IMR-90 (cell line): ENCODE measurements around the gene PRKCG. TPM values are rescaled to one million over a fixed set of nuclear protein-coding genes. Genes with fewer than 3 reads are reported as not detected.

ENCODE experiments used
- ATAC-seq: fragments of 200-7000 bp; cut with Tn5 transposase; 2 replicates; pipeline ENCODE4 v1.9.1; 2020; ENCODE audit warnings: low read depth, mild to moderate bottlenecking, moderate library complexity
- BruUV-seq: library from RNA; stranded (reverse); fragments of 400-500 nt; replicated peaks from 2 replicates; lab custom pipeline; 2021; lab: Mats Ljungman, UMichigan
- CTCF ChIA-PET: fragments of 300-600 bp; formaldehyde crosslinking; extraction: SDS; loops from one replicate; lab custom pipeline; 2021; ENCODE audit warnings: antibody characterized with exemption; lab: Yijun Ruan, JAX
- POLR2A ChIA-PET: fragments of 300-600 bp; sonication (Branson Sonifier 250); formaldehyde crosslinking; loops from one replicate; lab custom pipeline; 2022; ENCODE audit warnings: antibody characterized with exemption; ENCODE audit not compliant: unreplicated experiment; lab: Charles Lee
- DNase-seq: peaks from one replicate; pipeline ENCODE4 v3.0.0; 2013
- H2AFZ ChIP-seq: replicated peaks from 2 replicates; pipeline ENCODE3; 2013; ENCODE audit warnings: low read length, mild to moderate bottlenecking; ENCODE audit not compliant: poor library complexity
- H2AK5ac ChIP-seq: 2 replicates; pipeline ENCODE4 v1.6.1; 2013; ENCODE audit warnings: low read depth, low read length, inconsistent platforms
- H2AK9ac ChIP-seq: replicated peaks from 2 replicates; pipeline ENCODE3; 2013; ENCODE audit warnings: mild to moderate bottlenecking, low read depth, low read length, moderate library complexity; ENCODE audit not compliant: poor library complexity
- H2BK120ac ChIP-seq: 2 replicates; pipeline ENCODE4 v1.6.1; 2013; ENCODE audit warnings: low read depth, low read length, inconsistent platforms
- H2BK15ac ChIP-seq: 3 replicates; pipeline ENCODE4 v1.6.1; 2013; ENCODE audit warnings: low read depth, low read length, inconsistent platforms
- H2BK20ac ChIP-seq: 2 replicates; pipeline ENCODE4 v1.6.1; 2013; ENCODE audit warnings: low read depth, mild to moderate bottlenecking, inconsistent platforms, low read length, moderate library complexity
- H2BK5ac ChIP-seq: 2 replicates; pipeline ENCODE4 v1.6.1; 2013; ENCODE audit warnings: mild to moderate bottlenecking, low read depth, low read length, inconsistent platforms; ENCODE audit not compliant: poor library complexity, severe bottlenecking
- H3K14ac ChIP-seq: replicated peaks from 2 replicates; pipeline ENCODE4 v1.6.1; 2013; ENCODE audit warnings: low read depth, low read length, inconsistent platforms
- H3K18ac ChIP-seq: 2 replicates; pipeline ENCODE4 v1.6.1; 2013; ENCODE audit warnings: low read depth, low read length, control low read depth
- H3K23ac ChIP-seq: 2 replicates; pipeline ENCODE4 v1.6.1; 2013; ENCODE audit warnings: low read depth, low read length, inconsistent platforms
- H3K27ac ChIP-seq: 2 replicates; pipeline ENCODE4 v1.5.1; 2013; ENCODE audit warnings: mild to moderate bottlenecking, control low read depth, low read length; ENCODE audit not compliant: insufficient read depth
- H3K27me3 ChIP-seq: 2 replicates; pipeline ENCODE4 v1.6.1; 2013; ENCODE audit warnings: low read length; ENCODE audit not compliant: control insufficient read depth, insufficient read depth
- H3K36me3 ChIP-seq: 2 replicates; pipeline ENCODE4 v1.6.1; 2013; ENCODE audit warnings: low read length, mixed read lengths; ENCODE audit not compliant: control insufficient read depth, insufficient read depth
- H3K4ac ChIP-seq: 2 replicates; pipeline ENCODE4 v1.6.1; 2013; ENCODE audit warnings: low read depth, low read length, inconsistent platforms
- H3K4me1 ChIP-seq: 2 replicates; pipeline ENCODE4 v1.6.1; 2013; ENCODE audit warnings: low read length, mixed read lengths; ENCODE audit not compliant: control insufficient read depth, insufficient read depth
- H3K4me2 ChIP-seq: 2 replicates; pipeline ENCODE4 v1.6.1; 2013; ENCODE audit warnings: low read depth, mild to moderate bottlenecking, control low read depth, low read length, moderate library complexity
- H3K4me3 ChIP-seq: 2 replicates; pipeline ENCODE4 v1.5.1; 2013; ENCODE audit warnings: low read depth, mild to moderate bottlenecking, control low read depth, low read length, moderate library complexity; ENCODE audit not compliant: insufficient read depth
- H3K56ac ChIP-seq: 2 replicates; pipeline ENCODE4 v1.6.1; 2013; ENCODE audit warnings: low read length, inconsistent platforms; ENCODE audit not compliant: insufficient read depth; ENCODE audit errors: extremely low read depth
- H3K79me1 ChIP-seq, 2 experiments: 2 replicates each; pipeline ENCODE4 v1.6.1; 2013; ENCODE audit warnings: low read length in 2 of 2, inconsistent platforms in 1 of 2, low read depth in 1 of 2
- H3K9ac ChIP-seq: 2 replicates; pipeline ENCODE4 v1.6.1; 2013; ENCODE audit warnings: low read depth, low read length, control low read depth
- H3K9me1 ChIP-seq: 2 replicates; pipeline ENCODE4 v1.6.1; 2013; ENCODE audit warnings: low read length, inconsistent platforms; ENCODE audit not compliant: insufficient read depth
- H3K9me3 ChIP-seq: 2 replicates; pipeline ENCODE4 v1.6.1; 2013; ENCODE audit warnings: low read length; ENCODE audit not compliant: control insufficient read depth, insufficient read depth
- H4K20me1 ChIP-seq: 2 replicates; pipeline ENCODE4 v1.6.1; 2013; ENCODE audit warnings: low read length, inconsistent platforms; ENCODE audit not compliant: insufficient read depth
- H4K5ac ChIP-seq: 2 replicates; pipeline ENCODE4 v1.6.1; 2013; ENCODE audit warnings: mild to moderate bottlenecking, low read depth, low read length, control low read depth
- H4K8ac ChIP-seq, 2 experiments: 2 replicates each; pipeline ENCODE4 v1.6.1; 2013; ENCODE audit warnings: low read depth in 2 of 2, low read length in 2 of 2, control low read depth in 1 of 2, inconsistent platforms in 1 of 2
- H4K91ac ChIP-seq: 2 replicates; pipeline ENCODE4 v1.6.1; 2013; ENCODE audit warnings: low read depth, low read length, inconsistent platforms; ENCODE audit not compliant: insufficient read depth
- MAZ ChIP-seq: IDR thresholded peaks from 2 replicates; pipeline ENCODE4 v1.6.1; 2012; ENCODE audit warnings: low read depth, mild to moderate bottlenecking, low read length, improper control_type of control experiment, moderate library complexity, borderline replicate concordance
- NFE2L2 ChIP-seq: fragments of 150-350 bp; IDR thresholded peaks from 2 replicates; pipeline ENCODE4 v1.6.1; 2016; ENCODE audit warnings: low read depth, mild to moderate bottlenecking, low read length
- RFX5 ChIP-seq: IDR thresholded peaks from 2 replicates; pipeline ENCODE4 v1.8.0; 2012; ENCODE audit warnings: low read depth, mild to moderate bottlenecking, low read length, moderate library complexity
- WGBS, 2 experiments: methylation state at CpG; one replicate each; pipeline versions ENCODE4 v1.1.5 to v1.1.7; 2013; ENCODE audit warnings: missing lambda C conversion rate in 2 of 2; ENCODE audit not compliant: insufficient read length in 1 of 2; ENCODE audit errors: extremely low coverage in 2 of 2; 5-methylcytosine and 5-hydroxymethylcytosine counted together
- dilution Hi-C: fragments of 300-500 bp; cut with HindIII; formaldehyde crosslinking; loops from one replicate; pipeline ENCODE4 v1.14.3; 2018; ENCODE audit warnings: low sequenced_read_pairs; ENCODE audit not compliant: unreplicated experiment
- in situ Hi-C: fragments of 300-500 bp; cut with MboI; formaldehyde crosslinking; loops from 3 replicates; pipeline ENCODE4 v1.14.3; 2019; ENCODE audit warnings: low sequenced_read_pairs, inconsistent platforms, mixed read lengths
- intact Hi-C: fragments of 100-400 bp; cut with micrococcal nuclease; formaldehyde crosslinking; loops from 2 replicates; pipeline ENCODE4 v1.10.0; 2022
- polyA plus RNA-seq, 3 experiments: library from polyadenylated mRNA; depleted of rRNA; stranded (reverse); fragments of >200 nt; gene quantifications; 2 replicates each; pipeline ENCODE4 v1.2.3, GENCODE V29; 2012; ENCODE audit warnings: low replicate concordance in 1 of 3
- total RNA-seq: library from RNA; depleted of rRNA; stranded (reverse); fragments of >200 nt; gene quantifications from 2 replicates; pipeline ENCODE4 v1.2.3, GENCODE V29; 2012

The PRKCG gene
- total and polyA plus RNA-seq, 2 of the 4 experiments (the other 2 are of a cell fraction), result not detected

DNA sequence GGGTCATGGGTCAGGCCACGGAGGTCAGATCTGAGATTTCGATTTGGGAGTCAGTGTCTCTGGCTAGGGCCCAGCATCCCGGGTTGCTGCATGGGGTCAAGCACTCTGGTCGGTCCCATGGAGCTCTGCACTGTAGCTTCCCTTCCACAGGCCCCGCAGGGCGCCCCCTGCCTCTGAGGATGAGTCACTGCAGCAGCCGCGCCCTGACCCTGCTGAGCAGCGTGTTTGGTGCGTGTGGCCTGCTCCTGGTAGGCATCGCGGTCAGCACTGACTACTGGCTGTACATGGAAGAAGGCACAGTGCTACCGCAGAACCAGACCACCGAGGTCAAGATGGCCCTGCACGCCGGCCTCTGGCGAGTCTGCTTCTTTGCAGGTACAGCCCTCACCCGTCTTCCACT is 30.7 kb downstream of the PRKCG start:
- H3K4me2 ChIP-seq, result no peak overlapping the region
- H3K79me1 ChIP-seq, result no peaks in the 10 kb centered on the region
- ChIA-PET CTCF (no interaction called here), POLR2A (no interaction called here)
- no peak overlapping the region for H3K9ac ChIP-seq
- no peak overlapping the region for H4K5ac ChIP-seq
- no peak overlapping the region for H2AFZ ChIP-seq
- in situ Hi-C loops, result no loop called here
- H3K4me1 ChIP-seq, result peaks cover 5% of the 10 kb centered on the region; the same call in 1 of the 2 replicates
- H3K27me3 ChIP-seq, result peaks cover 22% of the 10 kb centered on the region
- dilution Hi-C loops, result no loop called here
- no peak overlapping the region for H2AK9ac ChIP-seq
- no peaks in the 10 kb centered on the region for H3K9me3 ChIP-seq
- ATAC-seq (no peak), DNase-seq (no peak)
- H3K56ac ChIP-seq, result no peak overlapping the region
- no peak overlapping the region for H2BK20ac ChIP-seq
- BruUV-seq, result no TSS peak
- H2BK120ac ChIP-seq, result no peak overlapping the region
- no peak overlapping the region for H4K8ac ChIP-seq
- no peak overlapping the region for H3K4me3 ChIP-seq
- intact Hi-C loops, result no loop called here
- no peak overlapping the region for H3K23ac ChIP-seq
- no peaks in the 10 kb centered on the region; the same call in 1 of the 2 replicates for H3K36me3 ChIP-seq
- no peak overlapping the region for H3K27ac ChIP-seq
- no peak overlapping the region for H3K18ac ChIP-seq
- TF ChIP-seq MAZ (no peak), NFE2L2 (no peak), RFX5 (no peak)
- 67% methylated on average over 14 of the region's 18 CpGs; no CpG with 5 or more reads in 1 of the 2 experiments for WGBS, 2 experiments
- no peak overlapping the region for H3K4ac ChIP-seq
- no peak overlapping the region for H2BK5ac ChIP-seq
- no peaks in the 10 kb centered on the region for H4K20me1 ChIP-seq
- H3K9me1 ChIP-seq, result no peaks in the 10 kb centered on the region
- no peak overlapping the region for H2BK15ac ChIP-seq
- no peak overlapping the region for H2AK5ac ChIP-seq
- H4K91ac ChIP-seq, result no peak overlapping the region
- no peak overlapping the region for H3K14ac ChIP-seq
